Ishikawa (cell line): Measurements from ENCODE around the gene WNK1.

Experiments used
- CEBPB ChIP-seq: IDR thresholded peaks from 2 replicates; pipeline ENCODE4 v1.6.1; 2012
- CREB1 ChIP-seq: IDR thresholded peaks from 2 replicates; pipeline ENCODE4 v1.6.1; 2012; ENCODE audit warnings: low read depth
- EGR1 ChIP-seq: IDR thresholded peaks from 2 replicates; pipeline ENCODE4 v1.6.1; 2012
- EP300 ChIP-seq: IDR thresholded peaks from 2 replicates; pipeline ENCODE4 v1.6.1; 2012; ENCODE audit warnings: borderline replicate concordance
- FOXM1 ChIP-seq: IDR thresholded peaks from 2 replicates; pipeline ENCODE4 v1.6.1; 2012; ENCODE audit warnings: low read depth, borderline replicate concordance
- MAX ChIP-seq: IDR thresholded peaks from 2 replicates; pipeline ENCODE4 v1.6.1; 2012
- NFIC ChIP-seq: IDR thresholded peaks from 2 replicates; pipeline ENCODE4 v1.6.1; 2012
- RAD21 ChIP-seq: IDR thresholded peaks from 2 replicates; pipeline ENCODE4 v1.6.1; 2012; ENCODE audit warnings: low read depth
- TAF1 ChIP-seq: IDR thresholded peaks from 2 replicates; pipeline ENCODE4 v1.6.1; 2012; ENCODE audit warnings: low read depth, mild to moderate bottlenecking
- TCF12 ChIP-seq: IDR thresholded peaks from 2 replicates; pipeline ENCODE4 v1.6.1; 2012; ENCODE audit warnings: low read depth
- TEAD4 ChIP-seq: IDR thresholded peaks from 2 replicates; pipeline ENCODE4 v1.6.1; 2012
- YY1 ChIP-seq: IDR thresholded peaks from 2 replicates; pipeline ENCODE4 v1.6.1; 2012; ENCODE audit warnings: low read depth
- ZBTB7A ChIP-seq: IDR thresholded peaks from 2 replicates; pipeline ENCODE4 v1.6.1; 2012; ENCODE audit warnings: low read depth
- TF ChIP-seq, protein P1 (sequence below): IDR thresholded peaks from 2 replicates; pipeline ENCODE4 v1.6.1; 2012
- TF ChIP-seq, protein P2 (sequence below): IDR thresholded peaks from 2 replicates; pipeline ENCODE4 v1.6.1; 2012; ENCODE audit warnings: low read depth, mild to moderate bottlenecking

WNK1 gene

GRCh38 chr12:713281-713875, 39.0 kb upstream of the WNK1 start:
- TF ChIP-seq TAF1 = no peak
- TF ChIP-seq CREB1 = no peak
- TF ChIP-seq, protein P1, sequence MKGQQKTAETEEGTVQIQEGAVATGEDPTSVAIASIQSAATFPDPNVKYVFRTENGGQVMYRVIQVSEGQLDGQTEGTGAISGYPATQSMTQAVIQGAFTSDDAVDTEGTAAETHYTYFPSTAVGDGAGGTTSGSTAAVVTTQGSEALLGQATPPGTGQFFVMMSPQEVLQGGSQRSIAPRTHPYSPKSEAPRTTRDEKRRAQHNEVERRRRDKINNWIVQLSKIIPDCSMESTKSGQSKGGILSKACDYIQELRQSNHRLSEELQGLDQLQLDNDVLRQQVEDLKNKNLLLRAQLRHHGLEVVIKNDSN = no peak
- no peak for TF ChIP-seq NFIC
- TF ChIP-seq TEAD4 = no peak
- TF ChIP-seq FOXM1 = no peak
- TF ChIP-seq ZBTB7A = no peak
- TF ChIP-seq RAD21 = no peak
- TF ChIP-seq EP300 = no peak
- TF ChIP-seq, protein P2, sequence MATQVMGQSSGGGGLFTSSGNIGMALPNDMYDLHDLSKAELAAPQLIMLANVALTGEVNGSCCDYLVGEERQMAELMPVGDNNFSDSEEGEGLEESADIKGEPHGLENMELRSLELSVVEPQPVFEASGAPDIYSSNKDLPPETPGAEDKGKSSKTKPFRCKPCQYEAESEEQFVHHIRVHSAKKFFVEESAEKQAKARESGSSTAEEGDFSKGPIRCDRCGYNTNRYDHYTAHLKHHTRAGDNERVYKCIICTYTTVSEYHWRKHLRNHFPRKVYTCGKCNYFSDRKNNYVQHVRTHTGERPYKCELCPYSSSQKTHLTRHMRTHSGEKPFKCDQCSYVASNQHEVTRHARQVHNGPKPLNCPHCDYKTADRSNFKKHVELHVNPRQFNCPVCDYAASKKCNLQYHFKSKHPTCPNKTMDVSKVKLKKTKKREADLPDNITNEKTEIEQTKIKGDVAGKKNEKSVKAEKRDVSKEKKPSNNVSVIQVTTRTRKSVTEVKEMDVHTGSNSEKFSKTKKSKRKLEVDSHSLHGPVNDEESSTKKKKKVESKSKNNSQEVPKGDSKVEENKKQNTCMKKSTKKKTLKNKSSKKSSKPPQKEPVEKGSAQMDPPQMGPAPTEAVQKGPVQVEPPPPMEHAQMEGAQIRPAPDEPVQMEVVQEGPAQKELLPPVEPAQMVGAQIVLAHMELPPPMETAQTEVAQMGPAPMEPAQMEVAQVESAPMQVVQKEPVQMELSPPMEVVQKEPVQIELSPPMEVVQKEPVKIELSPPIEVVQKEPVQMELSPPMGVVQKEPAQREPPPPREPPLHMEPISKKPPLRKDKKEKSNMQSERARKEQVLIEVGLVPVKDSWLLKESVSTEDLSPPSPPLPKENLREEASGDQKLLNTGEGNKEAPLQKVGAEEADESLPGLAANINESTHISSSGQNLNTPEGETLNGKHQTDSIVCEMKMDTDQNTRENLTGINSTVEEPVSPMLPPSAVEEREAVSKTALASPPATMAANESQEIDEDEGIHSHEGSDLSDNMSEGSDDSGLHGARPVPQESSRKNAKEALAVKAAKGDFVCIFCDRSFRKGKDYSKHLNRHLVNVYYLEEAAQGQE = no peak
- no peak for TF ChIP-seq MAX
- TF ChIP-seq CEBPB = no peak
- no peak for TF ChIP-seq EGR1

- no peak for TF ChIP-seq EP300
- no peak for TF ChIP-seq RAD21
- TF ChIP-seq, protein P1 = no peak
Observed at GRCh38 chr12:716506-716905, 35.9 kb upstream of the WNK1 start.

- TF ChIP-seq CEBPB = no peak
- TF ChIP-seq ZBTB7A = no peak
- no peak for TF ChIP-seq TCF12
- no peak for TF ChIP-seq MAX
- TF ChIP-seq, protein P2 = no peak
- no peak for TF ChIP-seq TAF1
Observed at GRCh38 chr12:718756-719102, 33.6 kb upstream of the WNK1 start.

DNA sequence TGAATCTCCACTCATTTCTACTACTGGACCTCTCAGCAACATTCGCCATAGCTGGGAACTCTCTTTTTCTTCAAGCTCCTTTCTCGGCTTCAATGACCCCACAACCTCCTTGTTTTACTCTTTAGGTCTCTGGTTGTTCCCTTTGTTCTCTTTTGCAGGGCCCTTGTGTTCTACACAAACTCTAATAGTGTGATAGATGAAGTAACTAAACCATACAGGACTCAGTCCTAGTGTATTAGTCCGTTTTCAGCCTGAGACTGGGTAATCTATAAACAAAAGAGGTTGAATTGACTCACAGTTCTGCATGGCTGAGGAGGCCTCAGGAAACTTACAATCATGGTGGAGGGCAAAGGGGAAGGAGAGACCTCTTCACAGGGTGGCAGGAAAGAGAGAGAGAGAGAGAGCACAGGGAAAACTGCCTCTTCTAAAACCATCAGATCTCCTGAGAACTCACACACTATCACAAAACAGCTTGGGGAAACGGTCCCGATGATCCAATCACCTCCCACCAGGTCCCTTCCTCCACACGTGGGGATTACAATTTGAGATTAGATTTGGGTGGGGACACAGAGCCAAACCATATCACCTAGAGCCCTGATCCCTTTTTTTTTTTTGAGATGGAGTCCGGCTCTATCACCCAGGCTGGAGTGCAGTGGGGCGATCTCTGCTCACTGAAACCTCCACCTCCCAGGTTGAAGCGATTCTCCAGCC, 32.0 kb upstream of the WNK1 start:
- TF ChIP-seq CREB1 (no peak), YY1 (no peak), CEBPB (no peak), NFIC (no peak), EGR1 (no peak), FOXM1 (no peak), TCF12 (no peak)

- TF ChIP-seq TCF12 (no peak), MAX (peak; percentile 48; the same call in 1 of the 2 replicates)
Observed at GRCh38 chr12:724194-724855, 28.1 kb upstream of the WNK1 start.

DNA sequence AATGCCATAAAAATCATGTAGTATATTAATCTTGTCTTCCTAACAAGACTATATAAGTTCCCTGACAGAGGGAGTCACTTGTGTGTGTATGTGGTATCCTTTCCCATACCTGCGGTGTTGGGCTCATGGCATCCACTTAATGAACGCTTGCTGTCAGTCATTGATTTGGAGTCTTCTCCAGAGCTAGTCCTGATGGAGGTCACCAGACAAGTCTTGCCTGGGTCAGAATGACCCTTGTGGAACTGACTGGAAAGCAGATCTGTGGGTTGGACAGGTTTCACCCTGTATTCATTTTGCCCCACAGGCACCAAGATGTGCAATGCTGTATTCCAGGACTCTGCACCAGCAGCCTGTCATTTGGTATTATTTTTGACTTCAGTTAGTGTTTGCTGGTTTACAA, 27.3 kb upstream of the WNK1 start:
- no peak for TF ChIP-seq TAF1
- TF ChIP-seq RAD21 = no peak
- no peak for TF ChIP-seq CREB1
